Measurements from ENCODE around the gene LHX4.

The LHX4 gene

DNA sequence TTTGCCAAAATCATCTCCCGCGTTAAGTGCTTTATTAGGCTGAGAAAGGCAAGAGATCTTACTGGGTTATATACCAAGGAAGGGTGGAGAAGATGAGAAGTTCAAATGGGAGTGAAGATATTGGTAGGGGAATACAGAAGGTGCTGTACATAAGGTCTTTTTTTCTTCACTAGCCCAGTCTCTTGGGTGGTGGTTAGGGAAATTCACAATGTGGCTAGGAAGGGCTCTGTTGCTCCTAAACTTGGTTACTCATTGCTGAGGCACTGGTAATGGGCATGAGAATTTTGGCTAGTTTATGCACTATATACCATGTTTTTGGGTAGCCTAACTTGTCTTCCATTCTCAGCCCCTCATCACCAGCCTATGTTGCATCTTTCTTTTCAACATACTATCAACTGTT lies 50.6 kb downstream of the LHX4 start:
- Histone ChIP-seq H4K8ac (ENCODE audit: low read depth, low read length) (no peak overlapping the region), H3K14ac (ENCODE audit: low read length) (no peak overlapping the region), H3K4me3 (ENCODE audit: low read depth, low read length) (no peak overlapping the region), H3K36me3 (ENCODE audit: control insufficient read depth in 1 of 2, insufficient read depth in 2 of 2, low read length in 2 of 2) (no peaks in the 10 kb centered on the region), H2BK12ac (ENCODE audit: low read length) (no peak overlapping the region), H3K4ac (ENCODE audit: low read depth, low read length) (no peak overlapping the region), H3K9me3 (ENCODE audit: insufficient read depth, low read depth, low read length) (no peaks in the 10 kb centered on the region), H3K4me1 (ENCODE audit: control insufficient read depth in 1 of 2, insufficient read depth in 2 of 2, low read length in 2 of 2) (no peaks in the 10 kb centered on the region), H4K91ac (ENCODE audit: low read depth, low read length) (no peak overlapping the region), H2BK120ac (ENCODE audit: insufficient read depth, low read length, poor library complexity) (no peak overlapping the region), H3K79me1 (ENCODE audit: low read length) (no peaks in the 10 kb centered on the region), H4K12ac (ENCODE audit: low read depth, low read length) (no peak overlapping the region), H3K27ac (ENCODE audit: low read depth, low read length) (no peak overlapping the region), H3K18ac (ENCODE audit: low read length) (no peak overlapping the region), H2BK5ac (ENCODE audit: low read depth, low read length, poor library complexity) (no peak overlapping the region), H2AFZ (ENCODE audit: insufficient read depth, low read length, poor library complexity) (no peak overlapping the region), H2AK5ac (ENCODE audit: low read length) (no peak overlapping the region), H3K79me2 (ENCODE audit: control insufficient read depth, insufficient read depth, low read length, poor library complexity) (no peaks in the 10 kb centered on the region), H3K23ac (ENCODE audit: low read length) (no peak overlapping the region), H3K9ac (ENCODE audit: low read length) (no peak overlapping the region), H3K4me2 (ENCODE audit: low read length) (no peak overlapping the region), H3K27me3 (ENCODE audit: insufficient read depth, low read length) (no peaks in the 10 kb centered on the region)
- no CpG with 5 or more reads among the region's 2 CpGs for WGBS (ENCODE audit: extremely low coverage, insufficient coverage, insufficient read length)
- no peak for DNase-seq

DNA sequence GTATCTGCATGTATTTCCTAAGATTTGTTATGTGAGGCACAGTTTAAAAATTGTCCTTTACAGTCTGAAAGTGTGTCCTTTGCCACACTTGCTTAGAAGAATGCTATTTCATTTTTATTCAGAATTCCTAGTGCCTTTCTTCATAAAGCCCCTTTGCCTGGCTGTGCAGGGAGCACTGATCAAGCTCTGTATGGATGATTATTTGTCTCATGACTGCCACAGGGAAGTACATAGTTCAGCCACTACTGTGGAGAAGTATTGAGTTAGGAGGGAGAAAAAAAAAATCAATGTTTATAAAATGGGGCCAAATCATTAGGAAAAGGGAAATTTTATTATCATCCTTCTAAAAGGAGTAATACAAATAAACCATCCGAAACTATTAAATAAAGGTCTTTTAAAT lies 51.4 kb downstream of the LHX4 start:
- Histone ChIP-seq H2AFZ (ENCODE audit: insufficient read depth, low read length, poor library complexity) (no peak overlapping the region), H3K79me2 (ENCODE audit: control insufficient read depth, insufficient read depth, low read length, poor library complexity) (no peaks in the 10 kb centered on the region), H4K8ac (ENCODE audit: low read depth, low read length) (no peak overlapping the region), H3K4me3 (ENCODE audit: low read depth, low read length) (no peak overlapping the region), H2AK5ac (ENCODE audit: low read length) (no peak overlapping the region), H4K91ac (ENCODE audit: low read depth, low read length) (no peak overlapping the region), H3K79me1 (ENCODE audit: low read length) (no peaks in the 10 kb centered on the region), H3K27ac (ENCODE audit: low read depth, low read length) (no peak overlapping the region), H3K4me2 (ENCODE audit: low read length) (no peak overlapping the region), H2BK12ac (ENCODE audit: low read length) (no peak overlapping the region), H3K9me3 (ENCODE audit: insufficient read depth, low read depth, low read length) (no peaks in the 10 kb centered on the region), H3K14ac (ENCODE audit: low read length) (no peak overlapping the region), H2BK5ac (ENCODE audit: low read depth, low read length, poor library complexity) (no peak overlapping the region), H3K9ac (ENCODE audit: low read length) (no peak overlapping the region), H4K12ac (ENCODE audit: low read depth, low read length) (no peak overlapping the region), H3K4me1 (ENCODE audit: control insufficient read depth in 1 of 2, insufficient read depth in 2 of 2, low read length in 2 of 2) (no peaks in the 10 kb centered on the region), H3K18ac (ENCODE audit: low read length) (no peak overlapping the region), H3K27me3 (ENCODE audit: insufficient read depth, low read length) (no peaks in the 10 kb centered on the region), H3K23ac (ENCODE audit: low read length) (no peak overlapping the region), H3K36me3 (ENCODE audit: control insufficient read depth in 1 of 2, insufficient read depth in 2 of 2, low read length in 2 of 2) (no peaks in the 10 kb centered on the region), H3K4ac (ENCODE audit: low read depth, low read length) (no peak overlapping the region), H2BK120ac (ENCODE audit: insufficient read depth, low read length, poor library complexity) (no peak overlapping the region)
- no CpG with 5 or more reads among the region's 1 CpG for WGBS (ENCODE audit: extremely low coverage, insufficient coverage, insufficient read length)
- no peak for DNase-seq

DNA sequence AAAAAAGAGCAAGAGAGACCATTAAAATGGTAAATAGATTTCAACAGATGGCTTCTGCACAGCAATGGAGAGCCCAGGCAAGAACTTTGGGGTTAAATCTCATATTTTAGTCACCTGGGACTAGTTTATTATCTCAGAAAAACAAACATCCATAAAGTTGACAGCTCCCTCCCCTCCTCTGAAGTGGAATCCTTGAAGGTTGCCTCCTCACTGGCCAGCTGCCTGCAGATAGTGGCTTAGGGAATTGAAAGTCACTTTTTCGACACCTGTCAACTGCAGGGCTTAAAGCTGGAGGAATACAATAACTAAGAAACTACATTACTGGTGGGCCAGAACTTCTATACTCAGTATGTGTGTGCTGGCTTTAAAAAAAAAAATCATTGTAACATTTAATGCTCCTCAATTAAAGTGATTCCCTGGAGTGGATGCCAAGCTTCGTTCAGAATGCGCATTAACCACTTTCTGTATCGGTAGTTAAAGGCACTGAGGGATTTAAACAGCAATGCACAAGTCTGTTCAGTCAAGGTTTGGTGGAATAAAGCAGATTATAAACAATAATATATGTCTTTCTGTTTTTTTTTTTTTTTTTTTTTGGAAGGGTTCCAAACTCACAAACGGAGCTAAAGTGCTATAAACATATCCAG lies 52.5 kb downstream of the LHX4 start:
- no peak overlapping the region for H3K4me2 ChIP-seq (ENCODE audit: low read length)
- no peaks in the 10 kb centered on the region for H3K4me1 ChIP-seq (ENCODE audit: control insufficient read depth in 1 of 2, insufficient read depth in 2 of 2, low read length in 2 of 2)
- no CpG with 5 or more reads among the region's 5 CpGs for whole genome bisulfite sequencing (ENCODE audit: extremely low coverage, insufficient coverage, insufficient read length)
- H3K27ac ChIP-seq (ENCODE audit: low read depth, low read length), result no peak overlapping the region
- no peak overlapping the region for H4K12ac ChIP-seq (ENCODE audit: low read depth, low read length)
- H3K36me3 ChIP-seq (ENCODE audit: control insufficient read depth in 1 of 2, insufficient read depth in 2 of 2, low read length in 2 of 2), result no peaks in the 10 kb centered on the region
- no peak for DNase-seq
- H2AK5ac ChIP-seq (ENCODE audit: low read length), result no peak overlapping the region
- H3K4me3 ChIP-seq (ENCODE audit: low read depth, low read length), result no peak overlapping the region
- H3K27me3 ChIP-seq (ENCODE audit: insufficient read depth, low read length), result no peaks in the 10 kb centered on the region
- H2BK120ac ChIP-seq (ENCODE audit: insufficient read depth, low read length, poor library complexity), result no peak overlapping the region
- H3K9me3 ChIP-seq (ENCODE audit: insufficient read depth, low read depth, low read length), result no peaks in the 10 kb centered on the region
- no peak overlapping the region for H4K91ac ChIP-seq (ENCODE audit: low read depth, low read length)
- no peaks in the 10 kb centered on the region for H3K79me1 ChIP-seq (ENCODE audit: low read length)
- H2AFZ ChIP-seq (ENCODE audit: insufficient read depth, low read length, poor library complexity), result no peak overlapping the region
- no peak overlapping the region for H2BK5ac ChIP-seq (ENCODE audit: low read depth, low read length, poor library complexity)
- no peak overlapping the region for H3K18ac ChIP-seq (ENCODE audit: low read length)
- H3K79me2 ChIP-seq (ENCODE audit: control insufficient read depth, insufficient read depth, low read length, poor library complexity), result no peaks in the 10 kb centered on the region
- H3K4ac ChIP-seq (ENCODE audit: low read depth, low read length), result no peak overlapping the region
- no peak overlapping the region for H3K14ac ChIP-seq (ENCODE audit: low read length)
- no peak overlapping the region for H3K9ac ChIP-seq (ENCODE audit: low read length)
- H3K23ac ChIP-seq (ENCODE audit: low read length), result no peak overlapping the region
- H2BK12ac ChIP-seq (ENCODE audit: low read length), result no peak overlapping the region
- H4K8ac ChIP-seq (ENCODE audit: low read depth, low read length), result no peak overlapping the region

DNA sequence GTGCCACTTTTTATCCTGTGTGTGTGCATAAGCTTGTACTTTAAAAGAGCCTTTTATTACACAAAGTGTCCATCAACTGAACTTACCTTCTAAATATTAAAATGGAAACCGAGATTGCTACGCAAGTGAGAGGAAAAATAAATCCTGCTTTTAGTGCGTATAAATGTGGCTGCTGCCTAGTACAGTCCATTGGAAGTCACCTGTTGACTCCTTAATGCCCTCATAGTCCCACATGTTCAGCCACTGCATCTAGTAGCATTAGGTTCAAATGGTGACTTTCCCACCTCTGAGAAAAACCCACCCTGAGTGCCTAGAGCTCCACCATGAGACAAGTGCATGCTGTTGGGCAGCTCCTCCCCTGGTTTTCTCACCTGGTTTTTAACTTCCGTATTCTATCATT lies 53.0 kb downstream of the LHX4 start:
- H3K23ac ChIP-seq (ENCODE audit: low read length), result no peak overlapping the region
- no peak overlapping the region for H3K18ac ChIP-seq (ENCODE audit: low read length)
- no peak overlapping the region for H3K9ac ChIP-seq (ENCODE audit: low read length)
- H3K36me3 ChIP-seq (ENCODE audit: control insufficient read depth in 1 of 2, insufficient read depth in 2 of 2, low read length in 2 of 2), result no peaks in the 10 kb centered on the region
- no peak overlapping the region for H2BK12ac ChIP-seq (ENCODE audit: low read length)
- H3K27me3 ChIP-seq (ENCODE audit: insufficient read depth, low read length), result no peaks in the 10 kb centered on the region
- H4K91ac ChIP-seq (ENCODE audit: low read depth, low read length), result no peak overlapping the region
- H3K79me1 ChIP-seq (ENCODE audit: low read length), result no peaks in the 10 kb centered on the region
- no peak overlapping the region for H2AFZ ChIP-seq (ENCODE audit: insufficient read depth, low read length, poor library complexity)
- no peak overlapping the region for H3K4ac ChIP-seq (ENCODE audit: low read depth, low read length)
- no peak overlapping the region for H2BK5ac ChIP-seq (ENCODE audit: low read depth, low read length, poor library complexity)
- no peak overlapping the region for H3K14ac ChIP-seq (ENCODE audit: low read length)
- no peak overlapping the region for H2BK120ac ChIP-seq (ENCODE audit: insufficient read depth, low read length, poor library complexity)
- no peak overlapping the region for H2AK5ac ChIP-seq (ENCODE audit: low read length)
- H3K9me3 ChIP-seq (ENCODE audit: insufficient read depth, low read depth, low read length), result no peaks in the 10 kb centered on the region
- H3K4me3 ChIP-seq (ENCODE audit: low read depth, low read length), result no peak overlapping the region
- no peak overlapping the region for H3K27ac ChIP-seq (ENCODE audit: low read depth, low read length)
- no peak overlapping the region for H3K4me2 ChIP-seq (ENCODE audit: low read length)
- no peak for DNase-seq
- no peaks in the 10 kb centered on the region for H3K79me2 ChIP-seq (ENCODE audit: control insufficient read depth, insufficient read depth, low read length, poor library complexity)
- H3K4me1 ChIP-seq (ENCODE audit: control insufficient read depth in 1 of 2, insufficient read depth in 2 of 2, low read length in 2 of 2), result no peaks in the 10 kb centered on the region
- no peak overlapping the region for H4K12ac ChIP-seq (ENCODE audit: low read depth, low read length)
- WGBS (ENCODE audit: extremely low coverage, insufficient coverage, insufficient read length), result no CpG with 5 or more reads among the region's 4 CpGs
- H4K8ac ChIP-seq (ENCODE audit: low read depth, low read length), result no peak overlapping the region
